ENCODE measurements around the gene SLC7A4.

The SLC7A4 gene

DNA sequence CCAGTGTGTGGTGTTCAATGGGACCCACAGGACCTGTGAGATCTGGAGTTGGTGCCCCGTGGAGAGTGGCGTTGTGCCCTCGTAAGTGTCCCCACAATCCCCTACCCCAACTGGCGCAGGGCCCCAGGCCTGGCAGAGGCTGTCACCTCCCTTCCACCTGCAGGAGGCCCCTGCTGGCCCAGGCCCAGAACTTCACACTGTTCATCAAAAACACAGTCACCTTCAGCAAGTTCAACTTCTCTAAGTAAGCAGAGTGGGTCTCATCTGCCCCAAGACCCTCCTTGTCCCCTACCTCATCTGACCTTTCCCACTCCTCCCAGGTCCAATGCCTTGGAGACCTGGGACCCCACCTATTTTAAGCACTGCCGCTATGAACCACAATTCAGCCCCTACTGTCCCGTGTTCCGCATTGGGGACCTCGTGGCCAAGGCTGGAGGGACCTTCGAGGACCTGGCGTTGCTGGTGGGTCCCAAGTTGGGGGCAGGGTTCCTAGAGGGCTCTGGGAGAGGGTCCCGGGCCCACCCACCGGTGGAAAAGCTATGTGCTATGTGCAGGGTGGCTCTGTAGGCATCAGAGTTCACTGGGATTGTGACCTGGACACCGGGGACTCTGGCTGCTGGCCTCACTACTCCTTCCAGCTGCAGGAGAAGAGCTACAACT, 9.3 kb downstream of the SLC7A4 start:
- Histone ChIP-seq H3K9me3 (ENCODE audit: insufficient read depth, low read length, severe bottlenecking) (no peaks in the 10 kb centered on the region), H3K27ac (ENCODE audit: low read length) (no peak overlapping the region), H3K27me3 (ENCODE audit: insufficient read depth, low read length, poor library complexity) (no peaks in the 10 kb centered on the region), H3K79me2 (ENCODE audit: insufficient read depth, low read length) (no peaks in the 10 kb centered on the region), H3K36me3 (ENCODE audit: insufficient read depth, low read length) (no peaks in the 10 kb centered on the region), H3K9ac (ENCODE audit: low read depth, low read length) (no peak overlapping the region), H3K4me3 (ENCODE audit: low read depth in 1 of 2, low read length in 2 of 2) (no peak overlapping the region), H4K20me1 (ENCODE audit: insufficient read depth, low read length) (no peaks in the 10 kb centered on the region), H3K4me2 (ENCODE audit: insufficient read depth, low read length) (no peak overlapping the region), H2AFZ (ENCODE audit: low read depth, low read length) (no peak overlapping the region), H3K4me1 (ENCODE audit: insufficient read depth, low read length) (peaks cover 10% of the 10 kb centered on the region)
- TF ChIP-seq, protein P1, sequence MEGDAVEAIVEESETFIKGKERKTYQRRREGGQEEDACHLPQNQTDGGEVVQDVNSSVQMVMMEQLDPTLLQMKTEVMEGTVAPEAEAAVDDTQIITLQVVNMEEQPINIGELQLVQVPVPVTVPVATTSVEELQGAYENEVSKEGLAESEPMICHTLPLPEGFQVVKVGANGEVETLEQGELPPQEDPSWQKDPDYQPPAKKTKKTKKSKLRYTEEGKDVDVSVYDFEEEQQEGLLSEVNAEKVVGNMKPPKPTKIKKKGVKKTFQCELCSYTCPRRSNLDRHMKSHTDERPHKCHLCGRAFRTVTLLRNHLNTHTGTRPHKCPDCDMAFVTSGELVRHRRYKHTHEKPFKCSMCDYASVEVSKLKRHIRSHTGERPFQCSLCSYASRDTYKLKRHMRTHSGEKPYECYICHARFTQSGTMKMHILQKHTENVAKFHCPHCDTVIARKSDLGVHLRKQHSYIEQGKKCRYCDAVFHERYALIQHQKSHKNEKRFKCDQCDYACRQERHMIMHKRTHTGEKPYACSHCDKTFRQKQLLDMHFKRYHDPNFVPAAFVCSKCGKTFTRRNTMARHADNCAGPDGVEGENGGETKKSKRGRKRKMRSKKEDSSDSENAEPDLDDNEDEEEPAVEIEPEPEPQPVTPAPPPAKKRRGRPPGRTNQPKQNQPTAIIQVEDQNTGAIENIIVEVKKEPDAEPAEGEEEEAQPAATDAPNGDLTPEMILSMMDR (IDR thresholded peaks at IDR 0.05; ENCODE audit: borderline replicate concordance, extremely low read depth, low read length, poor library complexity, severe bottlenecking), result peak; percentile 21
- no peak for TF ChIP-seq EZH2 (IDR thresholded peaks at IDR 0.05; ENCODE audit: borderline replicate concordance, low read depth, low read length, severe bottlenecking)
- no peak for ATAC-seq (ENCODE audit: insufficient read depth, low read depth)
- DNase-seq, result no peak

DNA sequence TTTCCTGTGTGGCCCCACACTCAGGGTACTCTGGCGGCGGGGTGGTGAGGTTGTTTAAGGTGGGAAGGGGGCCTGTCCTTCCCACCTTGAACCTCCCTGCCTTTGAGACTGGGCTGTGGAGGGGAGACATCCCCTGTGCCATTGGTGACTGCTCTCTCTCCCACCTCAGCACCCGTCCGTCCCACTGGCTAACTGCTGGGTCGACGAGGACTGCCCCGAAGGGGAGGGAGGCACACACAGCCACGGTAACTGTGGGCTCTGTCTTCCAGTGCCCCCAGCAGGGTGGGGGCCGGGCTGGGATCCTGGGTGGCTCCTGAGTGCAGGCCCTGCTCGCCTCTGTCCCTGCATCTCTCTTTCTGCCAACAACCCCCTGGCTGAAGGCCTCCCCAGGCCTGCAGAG, 9.9 kb downstream of the SLC7A4 start:
- no peak overlapping the region for H3K4me2 ChIP-seq (ENCODE audit: insufficient read depth, low read length)
- no peaks in the 10 kb centered on the region for H4K20me1 ChIP-seq (ENCODE audit: insufficient read depth, low read length)
- ATAC-seq (ENCODE audit: insufficient read depth, low read depth), result no peak
- no peak overlapping the region for H3K27ac ChIP-seq (ENCODE audit: low read length)
- no peaks in the 10 kb centered on the region for H3K36me3 ChIP-seq (ENCODE audit: insufficient read depth, low read length)
- peaks cover 10% of the 10 kb centered on the region for H3K4me1 ChIP-seq (ENCODE audit: insufficient read depth, low read length)
- no peaks in the 10 kb centered on the region for H3K9me3 ChIP-seq (ENCODE audit: insufficient read depth, low read length, severe bottlenecking)
- no peak overlapping the region for H3K9ac ChIP-seq (ENCODE audit: low read depth, low read length)
- H2AFZ ChIP-seq (ENCODE audit: low read depth, low read length), result no peak overlapping the region
- no peak overlapping the region for H3K4me3 ChIP-seq (ENCODE audit: low read depth in 1 of 2, low read length in 2 of 2)
- DNase-seq, result no peak
- no peaks in the 10 kb centered on the region for H3K79me2 ChIP-seq (ENCODE audit: insufficient read depth, low read length)
- TF ChIP-seq, protein P1 (IDR thresholded peaks at IDR 0.05; ENCODE audit: borderline replicate concordance, extremely low read depth, low read length, poor library complexity, severe bottlenecking), result no peak
- no peak for TF ChIP-seq EZH2 (IDR thresholded peaks at IDR 0.05; ENCODE audit: borderline replicate concordance, low read depth, low read length, severe bottlenecking)
- H3K27me3 ChIP-seq (ENCODE audit: insufficient read depth, low read length, poor library complexity), result no peaks in the 10 kb centered on the region

DNA sequence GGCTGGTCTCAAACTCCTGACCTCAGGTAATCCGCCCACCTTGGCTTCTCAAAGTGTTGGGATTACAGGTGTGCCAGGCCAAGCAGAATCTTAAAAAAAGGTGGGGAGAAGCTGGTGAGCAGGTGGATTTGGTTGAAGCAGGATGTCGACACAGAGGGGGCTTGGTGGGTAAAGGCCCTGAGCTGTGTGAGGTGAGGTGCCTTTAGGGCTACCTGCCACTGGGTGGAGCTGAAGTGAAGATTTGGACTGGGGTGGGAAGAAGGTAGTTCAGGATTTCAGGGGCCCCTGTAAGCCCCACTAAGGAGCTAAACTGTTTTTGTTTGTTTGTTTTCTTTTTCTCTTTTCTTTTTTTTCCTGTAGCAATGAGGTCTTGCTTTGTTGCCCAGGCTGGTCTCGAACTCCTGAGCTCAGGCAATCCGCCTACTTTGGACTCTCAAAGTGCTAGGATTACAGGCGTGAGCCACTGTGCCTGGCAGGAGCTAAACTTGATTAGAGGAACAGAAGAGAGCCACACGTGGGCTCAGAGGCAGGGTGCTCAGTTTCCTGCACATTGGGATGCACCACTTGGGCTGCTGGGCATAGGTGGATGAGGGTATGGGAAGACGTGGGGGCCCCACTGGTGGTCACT, 11.4 kb downstream of the SLC7A4 start:
- no peak overlapping the region for H3K4me3 ChIP-seq (ENCODE audit: low read depth in 1 of 2, low read length in 2 of 2)
- H3K9ac ChIP-seq (ENCODE audit: low read depth, low read length), result no peak overlapping the region
- ATAC-seq (ENCODE audit: insufficient read depth, low read depth) (peak; percentile 73; the same call in 2 of the 3 replicates), DNase-seq (peak; percentile 42)
- H3K4me1 ChIP-seq (ENCODE audit: insufficient read depth, low read length), result peaks cover 10% of the 10 kb centered on the region
- no peaks in the 10 kb centered on the region for H3K27me3 ChIP-seq (ENCODE audit: insufficient read depth, low read length, poor library complexity)
- TF ChIP-seq EZH2 (IDR thresholded peaks at IDR 0.05; ENCODE audit: borderline replicate concordance, low read depth, low read length, severe bottlenecking), result no peak
- TF ChIP-seq, protein P1 (IDR thresholded peaks at IDR 0.05; ENCODE audit: borderline replicate concordance, extremely low read depth, low read length, poor library complexity, severe bottlenecking), result peak; percentile 69
- H3K36me3 ChIP-seq (ENCODE audit: insufficient read depth, low read length), result no peaks in the 10 kb centered on the region
- no peaks in the 10 kb centered on the region for H3K9me3 ChIP-seq (ENCODE audit: insufficient read depth, low read length, severe bottlenecking)
- H3K27ac ChIP-seq (ENCODE audit: low read length), result no peak overlapping the region
- no peak overlapping the region for H3K4me2 ChIP-seq (ENCODE audit: insufficient read depth, low read length)
- peaks cover 4% of the 10 kb centered on the region; the same call in 1 of the 2 replicates for H4K20me1 ChIP-seq (ENCODE audit: insufficient read depth, low read length)
- H3K79me2 ChIP-seq (ENCODE audit: insufficient read depth, low read length), result no peaks in the 10 kb centered on the region
- H2AFZ ChIP-seq (ENCODE audit: low read depth, low read length), result no peak overlapping the region

All from DND-41 (cell line).